Measurements from ENCODE around the gene CDH18. TPM values are rescaled to one million over a fixed set of nuclear protein-coding genes. Genes with fewer than 3 reads are reported as not detected.

CDH18 gene
- total RNA-seq, 1 donor from 2014 or later: 0.49 TPM

- H3K9me3 Mint-ChIP-seq (ENCODE audit: unreplicated experiment): no peaks in the 10 kb centered on the region
- no peaks in the 10 kb centered on the region for H3K36me3 Mint-ChIP-seq (ENCODE audit: unreplicated experiment)
- H3K27ac Mint-ChIP-seq (ENCODE audit: unreplicated experiment): no peak overlapping the region
- no peaks in the 10 kb centered on the region for H3K4me1 Mint-ChIP-seq (ENCODE audit: low read depth, unreplicated experiment)
- no peaks in the 10 kb centered on the region for H3K27me3 Mint-ChIP-seq (ENCODE audit: unreplicated experiment)
- no peak for DNase-seq
- H3K4me3 Mint-ChIP-seq (ENCODE audit: unreplicated experiment): no peak overlapping the region
- no peak for TF ChIP-seq CTCF (IDR thresholded peaks at IDR 0.05; ENCODE audit: partially characterized antibody, unreplicated experiment)
Observed at GRCh38 chr5:19891658-19892057, 96.3 kb downstream of the CDH18 start.

DNA sequence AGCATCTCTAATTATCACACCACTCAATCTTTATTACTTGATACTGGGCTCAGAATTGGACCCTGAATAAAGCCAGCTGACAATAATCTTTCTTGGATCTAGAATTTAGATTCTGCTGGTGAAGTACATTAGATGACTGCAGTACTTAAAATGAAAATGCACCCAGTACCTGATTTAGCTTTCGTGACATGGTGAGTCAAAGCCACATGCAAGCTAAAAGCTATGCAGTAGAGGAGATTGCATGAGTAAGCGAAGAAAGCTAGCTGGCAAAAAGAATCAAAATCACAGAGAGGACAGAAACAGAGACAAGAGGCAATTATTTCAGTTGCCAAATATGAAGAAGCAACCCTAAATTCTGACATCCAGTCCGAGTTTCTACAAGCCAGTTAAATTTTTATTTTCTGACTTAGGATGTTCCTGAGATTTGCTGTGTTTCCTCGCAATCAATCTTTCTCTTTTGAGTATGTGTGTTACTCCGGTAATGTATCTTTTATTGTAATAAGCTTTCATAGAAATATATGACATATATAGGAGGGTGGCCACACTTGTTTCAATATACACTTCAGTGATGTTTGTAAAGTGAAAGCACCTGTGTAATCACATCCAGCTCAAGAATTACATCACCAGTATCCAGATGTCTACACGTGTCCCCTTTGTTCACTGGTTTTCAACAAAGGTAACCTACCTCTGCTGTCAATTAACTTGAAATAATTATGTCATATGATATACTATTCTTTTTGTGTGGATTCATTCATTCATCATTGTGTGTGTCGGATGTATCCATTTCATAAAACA is 101.7 kb downstream of the CDH18 start:
- DNase-seq: no peak
- Mint-ChIP-seq H3K9me3 (ENCODE audit: unreplicated experiment) (no peaks in the 10 kb centered on the region), H3K4me3 (ENCODE audit: unreplicated experiment) (no peak overlapping the region), H3K36me3 (ENCODE audit: unreplicated experiment) (no peaks in the 10 kb centered on the region), H3K27ac (ENCODE audit: unreplicated experiment) (no peak overlapping the region), H3K4me1 (ENCODE audit: low read depth, unreplicated experiment) (no peaks in the 10 kb centered on the region), H3K27me3 (ENCODE audit: unreplicated experiment) (no peaks in the 10 kb centered on the region)
- TF ChIP-seq CTCF (IDR thresholded peaks at IDR 0.05; ENCODE audit: partially characterized antibody, unreplicated experiment): no peak

DNA sequence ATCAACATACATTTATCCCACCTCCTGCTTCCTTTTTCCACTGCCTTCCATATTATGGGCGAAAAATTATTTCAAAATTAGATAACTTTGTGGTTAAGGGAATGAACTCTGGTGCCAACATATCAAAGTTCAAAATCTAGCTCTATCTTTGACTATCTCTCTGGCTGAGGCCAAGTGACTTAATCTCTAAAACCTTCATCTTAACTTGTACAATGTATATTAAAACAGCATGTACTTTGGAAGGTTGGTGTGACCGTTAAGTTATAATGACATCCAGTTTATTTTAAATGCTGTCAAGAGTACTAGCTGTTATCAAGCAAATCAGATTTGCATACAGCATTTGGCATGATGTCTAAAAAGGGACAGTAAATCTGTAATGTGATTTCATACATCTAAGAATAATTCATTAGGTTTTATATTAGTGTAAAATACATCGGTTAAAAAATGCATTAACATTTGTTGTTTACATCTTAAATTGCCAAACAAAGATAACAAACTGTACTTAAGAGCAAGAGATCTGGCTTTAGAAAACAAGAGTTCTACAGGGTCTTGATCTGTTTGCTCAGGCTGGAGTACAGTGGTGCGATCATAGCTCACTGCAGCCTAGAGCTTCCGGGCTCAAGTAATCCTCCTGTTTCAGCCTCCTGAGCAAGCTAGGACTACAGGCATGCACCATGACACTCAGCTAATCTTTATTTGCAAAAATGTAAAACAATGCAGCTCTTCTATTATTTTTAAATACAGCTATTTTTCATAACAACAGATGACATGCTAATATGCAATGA is 102.8 kb downstream of the CDH18 start:
- H3K9me3 Mint-ChIP-seq (ENCODE audit: unreplicated experiment): no peaks in the 10 kb centered on the region
- H3K27ac Mint-ChIP-seq (ENCODE audit: unreplicated experiment): no peak overlapping the region
- no peaks in the 10 kb centered on the region for H3K27me3 Mint-ChIP-seq (ENCODE audit: unreplicated experiment)
- no peak for DNase-seq
- no peak for TF ChIP-seq CTCF (IDR thresholded peaks at IDR 0.05; ENCODE audit: partially characterized antibody, unreplicated experiment)
- no peaks in the 10 kb centered on the region for H3K4me1 Mint-ChIP-seq (ENCODE audit: low read depth, unreplicated experiment)
- H3K36me3 Mint-ChIP-seq (ENCODE audit: unreplicated experiment): no peaks in the 10 kb centered on the region
- H3K4me3 Mint-ChIP-seq (ENCODE audit: unreplicated experiment): no peak overlapping the region

GRCh38 chr5:19880859-19881436 is 107.1 kb downstream of the CDH18 start:
- no peak for TF ChIP-seq CTCF (IDR thresholded peaks at IDR 0.05; ENCODE audit: partially characterized antibody, unreplicated experiment)
- Mint-ChIP-seq H3K27ac (ENCODE audit: unreplicated experiment) (no peak overlapping the region), H3K36me3 (ENCODE audit: unreplicated experiment) (no peaks in the 10 kb centered on the region), H3K4me3 (ENCODE audit: unreplicated experiment) (no peak overlapping the region), H3K27me3 (ENCODE audit: unreplicated experiment) (no peaks in the 10 kb centered on the region), H3K9me3 (ENCODE audit: unreplicated experiment) (no peaks in the 10 kb centered on the region), H3K4me1 (ENCODE audit: low read depth, unreplicated experiment) (peaks cover 5% of the 10 kb centered on the region)
- no peak for DNase-seq
